Fibroblast of the aortic adventitia (primary cell): Measurements from ENCODE around the gene C17orf100. TPM values are rescaled to one million over a fixed set of nuclear protein-coding genes. Genes with fewer than 3 reads are reported as not detected.
A peak's percentile ranks its signal among the peaks of the same experiment; 100 is the strongest.

Experiments used
- DNase-seq: peaks from one replicate; pipeline ENCODE4 v3.0.0-alpha.2; 2010; ENCODE audit warnings: low read depth
- H3K4me3 ChIP-seq: 2 replicates; pipeline ENCODE4 v1.5.1; 2011; ENCODE audit warnings: low read depth, mild to moderate bottlenecking, control low read depth, low read length, moderate library complexity
- CTCF ChIP-seq: IDR thresholded peaks from 2 replicates; pipeline ENCODE4 v1.5.1; 2011; ENCODE audit warnings: mild to moderate bottlenecking, low read length, control low read depth, inconsistent platforms; ENCODE audit not compliant: insufficient read depth
- total RNA-seq: library from RNA; depleted of rRNA; stranded (reverse); fragments of >200 nt; gene quantifications from 2 replicates; pipeline ENCODE4 v1.2.3, GENCODE V29; 2012; ENCODE audit warnings: low replicate concordance

C17orf100 gene
- total RNA-seq, 1 donor = 0.63 TPM

- H3K4me3 ChIP-seq = no peak overlapping the region
- DNase-seq = no peak
- TF ChIP-seq CTCF = no peak
Observed at GRCh38 chr17:6636105-6636504, 15.5 kb upstream of the C17orf100 start.

- TF ChIP-seq CTCF = no peak
- DNase-seq = no peak
- no peak overlapping the region for H3K4me3 ChIP-seq
Observed at GRCh38 chr17:6636616-6637457, 14.7 kb upstream of the C17orf100 start.

DNA sequence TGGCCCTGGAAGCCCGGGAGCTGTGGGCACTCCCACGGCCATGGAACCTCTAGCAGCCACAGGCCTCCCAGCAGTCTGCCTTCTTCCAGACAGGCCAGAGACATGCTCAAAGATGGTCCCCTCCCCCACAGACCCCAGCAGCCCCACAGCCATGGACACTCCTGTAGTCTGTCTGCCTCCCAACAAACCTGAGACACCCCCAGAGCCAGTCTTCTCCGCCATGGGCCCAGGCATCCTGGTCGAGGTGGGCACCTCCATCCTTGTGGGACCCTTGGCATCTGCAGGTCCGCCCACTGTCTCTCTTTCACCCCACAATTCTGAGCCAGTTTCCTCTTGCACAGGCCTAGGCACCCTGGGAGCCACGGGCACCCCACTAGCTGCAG, 14.1 kb upstream of the C17orf100 start:
- H3K4me3 ChIP-seq = no peak overlapping the region
- no peak for TF ChIP-seq CTCF
- no peak for DNase-seq

- H3K4me3 ChIP-seq = peak overlapping the region; percentile 96
- no peak for TF ChIP-seq CTCF
- DNase-seq = no peak
Observed at GRCh38 chr17:6638046-6638908, 13.3 kb upstream of the C17orf100 start.

GRCh38 chr17:6639014-6639585, 12.5 kb upstream of the C17orf100 start:
- TF ChIP-seq CTCF = no peak
- H3K4me3 ChIP-seq = peak overlapping the region; percentile 96
- DNase-seq = no peak

DNA sequence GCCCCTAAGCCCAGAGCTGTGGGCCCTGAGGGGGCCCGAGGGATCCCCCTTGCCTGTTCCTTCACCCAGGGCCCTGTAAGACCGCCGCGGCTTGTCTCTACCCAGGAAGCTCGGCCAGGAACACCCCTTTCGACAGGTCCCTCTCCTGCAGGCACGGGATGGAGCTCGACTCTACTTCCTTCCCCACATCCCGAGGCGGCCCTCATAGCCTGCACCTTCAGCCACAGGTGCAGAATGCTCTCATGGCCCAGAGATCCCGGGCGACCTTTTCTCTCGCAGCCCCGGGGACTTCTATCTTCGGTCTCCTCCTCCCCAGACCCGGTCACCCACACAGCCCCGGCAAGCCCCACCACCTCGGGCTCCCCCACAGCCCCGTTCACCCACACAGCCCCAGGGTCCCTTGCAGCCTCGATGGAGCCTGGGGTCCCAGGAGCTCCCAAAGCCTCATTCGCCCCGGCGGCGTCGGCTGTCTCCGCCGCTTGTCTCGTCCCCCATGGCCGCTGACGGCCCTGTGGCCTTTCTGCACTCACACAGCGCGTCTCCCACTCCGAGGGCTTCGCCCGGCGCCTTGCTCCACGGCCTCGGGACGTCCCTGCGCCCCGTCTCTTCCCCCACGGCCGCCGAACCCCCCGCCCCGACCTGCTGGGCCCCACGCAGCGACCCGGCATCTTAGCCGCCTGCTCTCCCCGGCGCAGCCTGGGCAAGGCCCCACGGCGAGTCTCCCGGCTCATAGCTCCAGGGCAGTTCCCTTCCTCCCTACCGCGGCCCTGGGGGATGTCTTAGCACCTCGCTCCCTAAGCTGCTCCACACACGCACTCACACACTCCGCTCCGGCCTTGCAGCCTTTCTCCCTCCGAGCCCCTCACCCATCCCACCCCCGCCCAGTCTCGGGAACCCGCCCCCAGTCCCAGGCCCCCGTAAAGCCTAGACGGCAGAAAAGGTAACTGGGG, 11.7 kb upstream of the C17orf100 start:
- no peak for TF ChIP-seq CTCF
- peak overlapping the region; percentile 96 for H3K4me3 ChIP-seq
- peak; percentile 41 for DNase-seq
